HG03460 (cell line): ENCODE results near the gene VPS25.
"Not testable (repeated sequence)": the region's sequence is repeated elsewhere in the genome, so short reads cannot be mapped to it uniquely, and the experiment has no call there.

ENCODE experiments used
- ATAC-seq: cut with Tn5 transposase; IDR thresholded peaks from one replicate; pipeline ENCODE4 v1.9.1; 2021; ENCODE audit not compliant: unreplicated experiment

VPS25 gene

GRCh38 chr17:42768006-42768405 lies 5.2 kb upstream of the VPS25 start:
- ATAC-seq, result not testable (repeated sequence)

- not testable (repeated sequence) for ATAC-seq
These were observed 3.3 kb upstream of the VPS25 start for GRCh38 chr17:42769964-42770363.

DNA sequence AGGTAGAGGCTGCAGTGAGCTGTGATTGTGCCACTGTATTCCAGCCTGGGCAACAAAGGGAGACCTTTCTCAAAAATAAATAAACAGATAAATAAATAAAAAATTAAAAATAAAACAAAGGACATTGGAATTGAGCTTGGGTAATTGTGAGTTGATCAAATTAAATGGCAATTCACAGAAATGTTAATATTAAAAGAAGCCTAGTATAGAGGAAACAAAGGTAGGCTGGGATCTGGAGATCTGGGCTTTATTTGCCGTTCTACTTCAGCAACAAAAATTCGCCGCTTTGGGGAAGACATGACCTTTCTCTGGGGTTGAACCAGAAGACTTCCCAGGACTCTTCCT lies 332 bp upstream of the VPS25 start:
- ATAC-seq, result no peak

DNA sequence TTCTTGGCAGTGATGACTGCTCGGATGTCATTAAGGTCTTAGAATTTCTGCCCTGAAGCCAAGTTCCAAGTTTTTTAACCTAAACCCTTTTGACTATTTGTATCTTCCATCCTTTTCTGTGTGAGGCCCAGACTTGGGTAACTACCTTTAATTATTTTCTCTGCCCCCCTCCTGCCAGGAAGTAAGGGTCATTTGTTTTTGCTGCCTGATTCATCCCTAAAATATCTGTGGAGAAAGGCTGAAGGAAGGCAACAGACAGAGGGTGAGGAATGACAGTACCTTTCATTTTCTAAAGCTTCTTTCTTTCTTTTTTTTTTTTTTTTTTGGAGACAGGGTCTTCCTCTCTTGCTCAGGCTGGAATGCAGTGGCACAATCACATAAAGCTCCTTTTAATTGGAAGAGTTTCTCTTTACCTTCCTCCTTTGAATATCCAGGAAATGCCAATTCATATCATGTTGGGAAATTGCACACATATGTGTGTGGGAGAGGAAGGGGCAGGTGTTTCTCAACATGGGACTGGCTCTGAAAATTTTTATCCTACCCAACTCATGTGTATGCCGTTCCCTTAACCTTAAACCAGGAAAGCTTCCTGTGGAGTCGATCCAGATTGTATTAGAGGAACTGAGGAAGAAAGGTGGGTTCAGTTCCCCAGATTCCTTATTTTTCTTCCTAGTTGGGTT lies 957 bp downstream of the VPS25 start:
- no peak for ATAC-seq

DNA sequence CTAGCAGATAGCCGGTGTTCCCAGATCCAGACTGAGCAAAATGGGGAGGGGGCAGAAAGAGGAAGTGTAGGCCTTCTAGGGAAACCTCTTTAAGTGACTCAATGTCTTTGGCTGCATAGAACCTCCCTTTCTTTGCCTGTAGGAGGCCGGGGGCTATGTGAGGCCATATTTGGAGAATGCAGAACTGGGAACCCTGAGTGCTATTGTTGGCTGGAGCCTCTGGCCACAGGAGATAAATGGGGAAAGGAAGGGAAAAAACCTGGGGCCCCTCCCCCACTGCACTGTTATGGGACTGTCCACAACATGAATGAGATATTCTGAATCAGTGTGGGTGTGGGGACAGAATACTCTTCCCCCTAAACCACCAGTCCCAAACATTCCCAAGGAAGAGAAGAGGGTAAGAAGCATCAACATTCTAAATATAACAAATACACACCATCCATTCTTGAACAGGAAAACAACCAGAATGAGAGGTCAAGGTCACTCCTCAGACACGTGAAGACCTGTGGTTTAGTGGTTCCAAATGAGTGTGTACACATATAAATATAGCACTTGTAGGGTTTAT lies 2.4 kb downstream of the VPS25 start:
- no peak for ATAC-seq

GRCh38 chr17:42778570-42778969 lies 5.3 kb downstream of the VPS25 start:
- ATAC-seq, result no peak

- no peak for ATAC-seq
These were observed 6.2 kb downstream of the VPS25 start for GRCh38 chr17:42779304-42779935.

- no peak for ATAC-seq
These were observed 6.9 kb downstream of the VPS25 start, which contains the start of gene WNK4 for GRCh38 chr17:42779936-42780850. TSS of gene WNK4 (plus strand) at chr17:42780610. CDS start at chr17:42780699, 89 bp downstream.

- ATAC-seq, result no peak
These were observed 7.8 kb downstream of the VPS25 start for GRCh38 chr17:42780851-42781638.

DNA sequence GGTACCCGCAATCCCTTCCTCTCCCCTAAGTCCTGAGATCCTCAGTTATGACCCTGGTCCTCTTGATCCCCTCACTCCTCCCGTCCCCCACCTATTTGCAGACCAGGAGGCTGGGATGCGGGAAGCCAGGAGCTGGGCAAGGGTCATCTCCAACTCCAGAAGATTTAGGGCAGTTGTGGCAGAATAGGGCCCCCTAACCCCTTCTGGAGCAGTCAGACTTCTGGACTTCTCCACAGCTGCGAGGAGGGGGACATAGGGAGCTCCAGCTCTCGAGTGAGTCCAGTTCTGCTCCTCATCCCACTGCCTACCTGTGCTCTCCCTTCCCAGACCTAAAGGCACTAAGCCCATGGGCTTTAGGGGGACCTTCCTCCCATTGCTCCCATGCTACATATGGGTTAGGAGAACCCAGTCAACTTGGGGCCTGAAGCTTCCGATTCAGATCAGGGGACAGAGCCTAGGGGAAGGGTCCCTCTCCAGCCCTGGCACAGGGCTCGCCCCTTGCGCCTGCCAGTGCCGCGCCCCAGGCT lies 8.5 kb downstream of the VPS25 start:
- no peak for ATAC-seq

- ATAC-seq, result no peak
These were observed 9.2 kb downstream of the VPS25 start for GRCh38 chr17:42782166-42783061.

- ATAC-seq, result no peak
These were observed 10.0 kb downstream of the VPS25 start for GRCh38 chr17:42783062-42783790.

DNA sequence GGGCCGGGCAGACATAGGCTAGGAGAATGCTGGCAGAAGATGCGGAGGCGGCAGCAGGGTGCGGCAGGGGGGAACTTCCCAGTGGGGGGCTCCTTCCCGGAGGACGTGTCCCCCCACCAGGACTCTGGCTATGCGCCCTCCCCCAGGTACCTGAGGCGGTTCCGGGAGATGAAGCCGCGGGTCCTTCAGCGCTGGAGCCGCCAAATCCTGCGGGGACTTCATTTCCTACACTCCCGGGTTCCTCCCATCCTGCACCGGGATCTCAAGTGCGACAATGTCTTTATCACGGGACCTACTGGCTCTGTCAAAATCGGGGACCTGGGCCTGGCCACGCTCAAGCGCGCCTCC lies 10.5 kb downstream of the VPS25 start:
- ATAC-seq, result no peak

DNA sequence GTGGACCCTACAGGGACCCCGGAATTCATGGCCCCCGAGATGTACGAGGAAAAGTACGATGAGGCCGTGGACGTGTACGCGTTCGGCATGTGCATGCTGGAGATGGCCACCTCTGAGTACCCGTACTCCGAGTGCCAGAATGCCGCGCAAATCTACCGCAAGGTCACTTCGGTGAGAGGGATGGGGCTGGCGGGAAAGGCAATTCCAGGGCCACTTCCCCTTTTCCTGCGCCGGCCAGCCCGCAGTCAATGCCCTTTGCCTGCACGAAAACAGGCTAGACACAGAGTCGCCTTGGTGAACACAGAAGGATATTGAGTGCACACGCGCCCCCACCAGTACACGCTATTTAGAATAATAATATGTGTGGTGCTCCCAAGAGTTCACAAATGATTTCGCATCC lies 11.2 kb downstream of the VPS25 start:
- ATAC-seq, result no peak

DNA sequence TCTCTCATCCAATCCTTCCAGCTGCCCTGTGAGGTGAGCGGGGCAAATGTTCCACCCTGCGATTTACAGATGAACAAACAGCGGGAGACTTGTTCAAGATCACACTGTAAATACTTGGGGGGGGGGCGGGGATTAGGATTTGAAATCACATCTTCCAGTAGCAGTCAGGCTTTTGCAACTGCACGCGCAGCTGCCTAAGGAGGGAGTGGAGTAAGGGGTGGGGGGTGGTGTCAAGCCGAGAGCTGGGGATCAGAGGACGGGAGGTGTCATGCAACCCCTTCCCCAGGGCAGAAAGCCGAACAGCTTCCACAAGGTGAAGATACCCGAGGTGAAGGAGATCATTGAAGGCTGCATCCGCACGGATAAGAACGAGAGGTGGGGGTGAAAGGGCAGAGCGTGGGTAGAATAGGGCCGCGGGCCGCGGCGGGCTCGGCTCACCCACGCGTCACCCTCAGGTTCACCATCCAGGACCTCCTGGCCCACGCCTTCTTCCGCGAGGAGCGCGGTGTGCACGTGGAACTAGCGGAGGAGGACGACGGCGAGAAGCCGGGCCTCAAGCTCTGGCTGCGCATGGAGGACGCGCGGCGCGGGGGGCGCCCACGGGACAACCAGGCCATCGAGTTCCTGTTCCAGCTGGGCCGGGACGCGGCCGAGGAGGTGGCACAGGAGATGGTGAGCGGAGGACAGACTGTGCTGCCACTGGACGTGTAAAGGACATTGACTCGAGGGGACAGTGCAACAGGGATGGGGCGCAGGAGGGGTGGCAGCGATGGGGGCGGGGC lies 11.8 kb downstream of the VPS25 start:
- no peak for ATAC-seq

- no peak for ATAC-seq
These were observed 14.0 kb downstream of the VPS25 start for GRCh38 chr17:42787266-42787665.

DNA sequence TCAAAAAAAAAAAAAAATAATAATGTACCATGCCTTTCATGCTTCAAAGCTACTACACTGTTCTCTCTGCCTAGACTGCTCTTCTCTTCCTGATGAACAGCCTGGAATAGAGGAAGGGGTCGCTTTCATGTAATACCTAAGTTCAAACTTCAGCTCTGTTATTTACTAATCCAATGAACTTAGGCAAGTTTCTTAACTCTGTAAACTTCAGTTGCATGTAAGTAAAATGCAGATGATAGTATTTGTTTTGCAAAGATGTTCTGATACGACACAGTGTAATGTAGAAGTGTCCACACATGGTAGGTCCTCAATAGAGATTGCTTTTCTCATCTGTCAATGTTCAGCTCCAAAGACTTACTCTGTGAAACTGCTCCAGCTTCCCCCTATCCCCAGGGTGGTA lies 18.7 kb downstream of the VPS25 start:
- no peak for ATAC-seq

DNA sequence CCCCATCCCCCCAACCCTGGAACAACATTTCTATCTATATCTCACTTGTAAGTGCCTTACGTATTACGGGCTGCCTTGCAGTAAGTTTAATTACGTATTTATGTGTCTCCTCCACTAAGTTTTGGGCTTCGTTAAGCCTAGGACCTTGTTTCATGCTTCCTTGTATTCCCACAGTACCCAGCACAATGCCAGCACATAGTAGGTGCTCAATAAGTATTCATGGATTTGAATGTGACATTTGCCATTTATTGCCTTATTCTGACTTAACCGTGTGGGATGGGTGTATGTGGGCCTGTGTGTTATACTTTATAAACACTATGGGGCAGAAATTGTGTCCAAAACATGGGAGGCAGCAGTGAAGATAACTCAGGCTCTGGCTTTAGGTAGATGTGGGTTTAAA lies 19.3 kb downstream of the VPS25 start:
- ATAC-seq, result no peak
